HL-60 (cell line): Measurements from ENCODE around the gene RPN2.

Experiments
- DNase-seq, 2 experiments: peaks; one replicate each; pipeline ENCODE4 v3.0.0-alpha.2; 2010 to 2020; ENCODE audit warnings: low read depth in 1 of 2, low spot score in 1 of 2
- H3K27ac ChIP-seq: fragments of 250-450 bp; sonication (Bioruptor Pico); replicated peaks from 2 replicates; pipeline ENCODE4 v1.5.1; 2020; ENCODE audit warnings: mild to moderate bottlenecking, moderate library complexity
- H3K27me3 ChIP-seq: fragments of 250-450 bp; sonication (Bioruptor Pico); 2 replicates; pipeline ENCODE4 v1.5.1; 2021; ENCODE audit warnings: mild to moderate bottlenecking, moderate library complexity; ENCODE audit not compliant: insufficient read depth, poor library complexity, severe bottlenecking
- H3K4me3 ChIP-seq: replicated peaks from 2 replicates; pipeline ENCODE4 v1.5.1; 2011; ENCODE audit warnings: mild to moderate bottlenecking, control low read depth, low read length; ENCODE audit not compliant: insufficient read depth
- CTCF ChIP-seq: IDR thresholded peaks from one replicate; pipeline ENCODE4 v1.5.1; 2011; ENCODE audit warnings: low read length, control low read depth, inconsistent platforms; ENCODE audit not compliant: insufficient read depth
- GABPA ChIP-seq: IDR thresholded peaks from 2 replicates; pipeline ENCODE4 v1.6.1; 2012; ENCODE audit warnings: low read depth
- POLR2AphosphoS5 ChIP-seq: IDR thresholded peaks from 2 replicates; pipeline ENCODE4 v1.6.1; 2012; ENCODE audit warnings: low read depth
- REST ChIP-seq: IDR thresholded peaks from 2 replicates; pipeline ENCODE4 v1.6.1; 2012; ENCODE audit warnings: low read depth; ENCODE audit not compliant: insufficient replicate concordance
- SPI1 ChIP-seq: IDR thresholded peaks from 2 replicates; pipeline ENCODE4 v1.6.1; 2012; ENCODE audit warnings: low read depth, mild to moderate bottlenecking, borderline replicate concordance

Gene RPN2

GRCh38 chr20:37260923-37261322, 81.8 kb downstream of the RPN2 start:
- H3K27me3 ChIP-seq = no peaks in the 10 kb centered on the region
- TF ChIP-seq SPI1 (no peak), CTCF (no peak), POLR2AphosphoS5 (no peak), GABPA (no peak), REST (no peak)
- no peak overlapping the region for H3K27ac ChIP-seq
- no peak overlapping the region for H3K4me3 ChIP-seq
- no peak for DNase-seq

- H3K4me3 ChIP-seq = no peak within 1 kb of the TSS
- no peak within 1 kb of the TSS for H3K27ac ChIP-seq
- DNase-seq = no peak
- TF ChIP-seq REST (no peak), CTCF (no peak), GABPA (no peak), POLR2AphosphoS5 (no peak), SPI1 (no peak)
- H3K27me3 ChIP-seq = no peaks in the 10 kb centered on the region
Measured at GRCh38 chr20:37261714-37262113, 82.6 kb downstream of the RPN2 start, which contains the start of gene GHRH. GHRH (minus strand) TSS chr20:37261814; CDS start chr20:37256889, 4,925 bp downstream.

GRCh38 chr20:37262505-37262904, 83.4 kb downstream of the RPN2 start:
- DNase-seq = no peak
- TF ChIP-seq REST (no peak), CTCF (no peak)
- Histone ChIP-seq H3K27me3 (no peaks in the 10 kb centered on the region), H3K27ac (no peak overlapping the region), H3K4me3 (no peak overlapping the region)
